A549 (cell line): ENCODE measurements around the gene SLC46A1. TPM values are rescaled to one million over a fixed set of nuclear protein-coding genes. Genes with fewer than 3 reads are reported as not detected.

Source experiments
- ATAC-seq, 2 experiments: fragments of 200-7000 bp in 1 of 2; fragments of >200 bp in 1 of 2; cut with Nextera tagmentation in 1 of 2; cut with Tn5 transposase in 1 of 2; 3 replicates each; pipeline versions ENCODE4 v1.8.0 to v1.9.1; 2018 to 2020; ENCODE audit warnings: mild to moderate bottlenecking in 1 of 2, moderate library complexity in 1 of 2
- CTCF ChIA-PET: fragments of 300-600 bp; sonication (Branson Sonifier 250); formaldehyde crosslinking; extraction: SDS; loops from one replicate; lab custom pipeline; 2021; ENCODE audit warnings: antibody characterized with exemption, inconsistent platforms; lab: Yijun Ruan, JAX
- POLR2A ChIA-PET: fragments of 350-600 bp; formaldehyde crosslinking; extraction: SDS; loops from one replicate; lab custom pipeline; 2021; ENCODE audit warnings: antibody characterized with exemption, inconsistent platforms; lab: Yijun Ruan, JAX
- DNase-seq, 2 experiments: peaks; one replicate each; pipeline versions ENCODE4 v3.0.0 to v3.0.0-alpha.2; 2011 to 2016; ENCODE audit warnings: low read depth in 1 of 2, low spot score in 1 of 2
- FAIRE-seq: peaks from 2 replicates; lab custom pipeline; 2011; peaks lifted over from hg19 to GRCh38; lab: Jason Lieb, UNC
- H3K27ac ChIP-seq, 2 experiments: fragments of >200 bp; sonication (Bioruptor Twin); formaldehyde crosslinking; 3 replicates each; pipeline ENCODE4 v1.5.1; 2016 to 2017
- H3K4me1 ChIP-seq: fragments of >200 bp; sonication (Bioruptor Twin); formaldehyde crosslinking; 3 replicates; pipeline ENCODE4 v1.6.1; 2016
- H3K4me2 ChIP-seq: fragments of >200 bp; sonication (Bioruptor Twin); formaldehyde crosslinking; 3 replicates; pipeline ENCODE4 v1.6.1; 2016
- H3K4me3 ChIP-seq: fragments of >200 bp; sonication (Bioruptor Twin); formaldehyde crosslinking; 3 replicates; pipeline ENCODE4 v1.5.1; 2016
- H3K9me3 ChIP-seq: fragments of >200 bp; sonication (Bioruptor Twin); formaldehyde crosslinking; 3 replicates; pipeline ENCODE4 v1.6.1; 2016
- ATOH8 ChIP-seq: fragments of 250-450 bp; sonication (Bioruptor Pico); IDR thresholded peaks from 2 replicates; pipeline ENCODE4 v1.5.0; 2020; ENCODE audit warnings: low read depth, mild to moderate bottlenecking, moderate library complexity
- BCL3 ChIP-seq: fragments of >200 bp; sonication (Bioruptor Twin); formaldehyde crosslinking; IDR thresholded peaks from 3 replicates; pipeline ENCODE4 v1.6.1; 2016
- E2F6 ChIP-seq: IDR thresholded peaks from 2 replicates; pipeline ENCODE4 v1.6.1; 2012; ENCODE audit warnings: low read depth, borderline replicate concordance
- FOSL2 ChIP-seq, 2 experiments: fragments of 450-650 bp in 1 of 2; fragments of >200 bp in 1 of 2; sonication (Bioruptor Twin) in 1 of 2; formaldehyde crosslinking; IDR thresholded peaks; 2 replicates each; pipeline versions ENCODE4 v1.5.0 to v1.6.1; 2016 to 2020; ENCODE audit warnings: mild to moderate bottlenecking in 1 of 2, moderate library complexity in 1 of 2
- HES2 ChIP-seq: fragments of >200 bp; sonication (Bioruptor Twin); formaldehyde crosslinking; IDR thresholded peaks from 2 replicates; pipeline ENCODE4 v1.6.1; 2016
- HEYL ChIP-seq: fragments of 250-450 bp; sonication (Bioruptor Pico); IDR thresholded peaks from 2 replicates; pipeline ENCODE4 v1.8.0; 2021; ENCODE audit warnings: mild to moderate bottlenecking, moderate library complexity
- HOXB13 ChIP-seq: fragments of 250-450 bp; sonication (Bioruptor Pico); IDR thresholded peaks from 2 replicates; pipeline ENCODE4 v1.5.0; 2020; ENCODE audit warnings: low read depth, mild to moderate bottlenecking, moderate library complexity
- JUN ChIP-seq, 2 experiments: fragments of >200 bp; sonication (Bioruptor Twin); formaldehyde crosslinking; IDR thresholded peaks; 2 replicates in 1 of 2; 3 replicates in 1 of 2; pipeline ENCODE4 v1.6.1; 2016 to 2017
- MAFK ChIP-seq: fragments of 450-650 bp; IDR thresholded peaks from 2 replicates; pipeline ENCODE4 v1.6.1; 2014; ENCODE audit not compliant: partially characterized antibody
- MAZ ChIP-seq: fragments of 150-350 bp; IDR thresholded peaks from 2 replicates; pipeline ENCODE4 v1.6.1; 2014; ENCODE audit warnings: antibody characterized with exemption, low read depth, low read length, borderline replicate concordance
- MYC ChIP-seq: IDR thresholded peaks from 2 replicates; pipeline ENCODE4 v1.6.1; 2012; ENCODE audit warnings: mild to moderate bottlenecking, inconsistent platforms, low read length, improper control_type of control experiment, borderline replicate concordance
- NR3C1 ChIP-seq: fragments of >200 bp; sonication (Bioruptor Twin); formaldehyde crosslinking; IDR thresholded peaks from 3 replicates; pipeline ENCODE4 v1.6.1; 2017
- POLR2A ChIP-seq: IDR thresholded peaks from 2 replicates; pipeline ENCODE4 v1.6.1; 2012; ENCODE audit warnings: mild to moderate bottlenecking, low read length
- RARB ChIP-seq: fragments of 250-450 bp; sonication (Bioruptor Pico); IDR thresholded peaks from 2 replicates; pipeline ENCODE4 v1.8.0; 2021; ENCODE audit warnings: mild to moderate bottlenecking, moderate library complexity
- RCOR1 ChIP-seq: fragments of 150-350 bp; IDR thresholded peaks from 2 replicates; pipeline ENCODE4 v1.6.1; 2014; ENCODE audit warnings: antibody characterized with exemption, low read length, low read depth
- TFCP2L1 ChIP-seq: fragments of 250-450 bp; sonication (Bioruptor Pico); IDR thresholded peaks from 2 replicates; pipeline ENCODE4 v1.5.0; 2021; ENCODE audit warnings: mild to moderate bottlenecking
- USF2 ChIP-seq: fragments of 450-650 bp; IDR thresholded peaks from 2 replicates; pipeline ENCODE4 v1.6.1; 2014; ENCODE audit warnings: antibody characterized with exemption
- ZC3H11A ChIP-seq: fragments of 450-650 bp; IDR thresholded peaks from 2 replicates; pipeline ENCODE4 v1.6.1; 2014; ENCODE audit warnings: antibody characterized with exemption, mild to moderate bottlenecking
- ZSCAN20 ChIP-seq: fragments of 250-450 bp; sonication (Bioruptor Pico); IDR thresholded peaks from 2 replicates; pipeline ENCODE4 v1.8.0; 2022; ENCODE audit warnings: mild to moderate bottlenecking, moderate library complexity
- WGBS: methylation state at CpG from one replicate; pipeline ENCODE4 v1.1.6; 2017; ENCODE audit errors: missing lambda C conversion rate; 5-methylcytosine and 5-hydroxymethylcytosine counted together
- polyA plus RNA-seq, 4 experiments: library from polyadenylated mRNA; depleted of rRNA in 3 of 4; stranded (reverse); fragments of >200 nt; fragmentation: RNase III in 1 of 4; extraction: RNeasy Plus Mini Kit Qiagen cat#74134 plus additional on column Dnase treatment in 1 of 4; gene quantifications; 2 replicates in 3 of 4; 3 replicates in 1 of 4; pipeline ENCODE4 v1.2.3, GENCODE V29; 2011 to 2017
- TF ChIP-seq, protein P1 (sequence below): IDR thresholded peaks from 2 replicates; pipeline ENCODE4 v1.6.1; 2012
- TF ChIP-seq, protein P2 (sequence below): fragments of 200-600 bp; sonication (generic); IDR thresholded peaks from 2 replicates; pipeline ENCODE4 v1.6.1; 2016; ENCODE audit warnings: antibody characterized with exemption, mild to moderate bottlenecking, moderate library complexity

SLC46A1 gene
- polyA plus RNA-seq, 2 of the 4 experiments (the other 2 are of a cell fraction) = 12.8 to 23.7 TPM

- POLR2A ChIA-PET = no interaction called here
- ATAC-seq (no peak), FAIRE-seq (no peak), DNase-seq (no peak)
- TF ChIP-seq HES2 = no peak
- no peak for TF ChIP-seq E2F6
- no peak for TF ChIP-seq MAZ
- no peak for TF ChIP-seq HOXB13
- no peak for TF ChIP-seq ZC3H11A
- TF ChIP-seq NR3C1 = no peak
- Histone ChIP-seq H3K27ac (no peak overlapping the region), H3K4me1 (no peaks in the 10 kb centered on the region), H3K4me2 (no peak overlapping the region), H3K9me3 (no peaks in the 10 kb centered on the region), H3K4me3 (no peak overlapping the region)
- CTCF ChIA-PET = interaction anchor here (1.3 kb wide), 1 partner anchor 128 kb away, joined by 3 read pairs; no protein-coding TSS in a partner anchor
- 79% methylated on average over 3 of the region's 3 CpGs for WGBS
These were observed 6.1 kb upstream of the SLC46A1 start for GRCh38 chr17:28412099-28412498.

DNA sequence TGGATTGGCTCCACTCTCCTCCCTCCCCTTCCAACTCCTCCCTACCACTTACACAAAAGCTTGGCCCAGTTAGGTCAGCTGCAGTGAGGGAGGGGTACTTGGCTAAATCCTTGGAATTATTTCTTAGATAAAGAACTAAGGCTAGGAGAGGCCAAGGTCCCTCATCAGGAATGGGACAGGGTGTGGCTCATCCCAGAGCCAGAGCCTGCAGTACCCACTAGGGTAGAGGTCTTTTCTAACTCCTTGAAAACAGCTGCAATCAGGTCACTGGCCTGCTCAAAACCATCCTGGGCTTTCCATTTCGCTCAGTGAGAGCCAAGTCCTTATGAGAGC lies 1.9 kb upstream of the SLC46A1 start:
- H3K4me1 ChIP-seq = peaks cover 15% of the 10 kb centered on the region
- TF ChIP-seq RCOR1 = no peak
- TF ChIP-seq, protein P1, sequence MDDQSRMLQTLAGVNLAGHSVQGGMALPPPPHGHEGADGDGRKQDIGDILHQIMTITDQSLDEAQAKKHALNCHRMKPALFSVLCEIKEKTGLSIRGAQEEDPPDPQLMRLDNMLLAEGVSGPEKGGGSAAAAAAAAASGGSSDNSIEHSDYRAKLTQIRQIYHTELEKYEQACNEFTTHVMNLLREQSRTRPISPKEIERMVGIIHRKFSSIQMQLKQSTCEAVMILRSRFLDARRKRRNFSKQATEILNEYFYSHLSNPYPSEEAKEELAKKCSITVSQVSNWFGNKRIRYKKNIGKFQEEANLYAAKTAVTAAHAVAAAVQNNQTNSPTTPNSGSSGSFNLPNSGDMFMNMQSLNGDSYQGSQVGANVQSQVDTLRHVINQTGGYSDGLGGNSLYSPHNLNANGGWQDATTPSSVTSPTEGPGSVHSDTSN = no peak
- no peak for TF ChIP-seq POLR2A
- no peak for TF ChIP-seq ZSCAN20
- no peak for TF ChIP-seq MAZ
- no peak for TF ChIP-seq HEYL (CRISPR knock-in tag)
- no peak for TF ChIP-seq MYC
- no peak for TF ChIP-seq BCL3
- no peak for TF ChIP-seq TFCP2L1 (CRISPR knock-in tag)
- no peak for TF ChIP-seq HOXB13
- TF ChIP-seq JUN (IDR thresholded peaks at IDR 0.05) = no peak
- no peak for TF ChIP-seq USF2
- FAIRE-seq (no peak), DNase-seq (no peak), ATAC-seq (no peak)
- WGBS = 79% methylated on average over 1 of the region's 1 CpG
- ChIA-PET POLR2A (no interaction called here), CTCF (interaction anchor here (0.6 to 5.6 kb wide), 4 partner anchors 8 to 37 kb away, joined by 3 to 53 read pairs (median 4); partner anchors contain the start of genes SARM1 and VTN)
- H3K27ac ChIP-seq = no peak overlapping the region
- H3K9me3 ChIP-seq = no peaks in the 10 kb centered on the region
- H3K4me2 ChIP-seq = no peak overlapping the region
- no peak overlapping the region for H3K4me3 ChIP-seq

DNA sequence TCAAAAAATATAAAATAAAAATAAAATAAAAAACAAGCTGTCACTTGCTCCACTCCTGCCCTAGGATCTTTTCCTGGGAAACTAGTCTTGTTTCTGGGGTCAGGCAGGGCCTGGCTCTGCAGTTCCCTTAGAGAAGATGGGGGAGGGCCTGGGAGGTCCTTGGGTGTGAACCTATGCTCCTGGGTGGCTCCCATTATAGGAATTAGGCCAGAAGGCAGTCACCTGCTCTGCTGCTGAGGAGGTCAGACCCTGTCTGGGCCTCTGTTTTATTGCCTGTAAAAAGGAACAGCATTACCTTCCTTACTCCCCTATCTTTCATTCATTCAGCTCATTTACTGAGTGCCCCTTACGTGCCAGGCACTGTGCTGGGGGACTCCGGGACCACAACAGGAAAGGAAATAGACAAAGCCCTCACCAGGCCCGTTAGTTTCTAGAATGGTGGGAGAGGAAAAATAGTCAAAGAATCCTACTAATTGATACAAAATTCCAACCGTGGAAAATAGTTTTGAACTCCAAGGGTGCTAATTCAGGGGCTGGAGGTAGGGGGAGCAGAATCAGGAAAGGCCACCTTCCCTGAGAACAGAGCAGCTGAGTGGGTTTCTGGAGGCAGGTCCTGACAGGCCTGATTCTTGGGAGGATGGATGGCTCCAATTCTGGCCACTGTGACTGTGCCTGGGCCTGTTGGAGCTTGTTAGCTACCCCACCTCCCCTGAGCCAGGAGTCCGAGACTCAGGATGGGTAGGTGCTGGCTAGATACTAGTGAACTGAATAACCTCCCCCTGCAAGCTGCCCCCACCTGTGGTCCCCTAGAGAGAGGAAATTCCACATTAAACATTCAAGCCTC lies 1.3 kb upstream of the SLC46A1 start:
- ATAC-seq = no peak
- POLR2A ChIA-PET = interaction anchor here (0.6 to 1.0 kb wide), 2 partner anchors 9 to 15 kb away, joined by 3 to 5 read pairs; no protein-coding TSS in a partner anchor
- H3K9me3 ChIP-seq = no peaks in the 10 kb centered on the region
- H3K4me2 ChIP-seq = no peak overlapping the region
- peaks cover 15% of the 10 kb centered on the region for H3K4me1 ChIP-seq
- CTCF ChIA-PET = interaction anchor here (0.6 to 5.6 kb wide), 5 partner anchors 8 to 139 kb away, joined by 3 to 53 read pairs (median 3); partner anchors contain the start of genes SARM1 and VTN
- DNase-seq = no peak
- no peak overlapping the region for H3K27ac ChIP-seq
- FAIRE-seq = no peak
- WGBS = 87% methylated on average over 5 of the region's 5 CpGs
- H3K4me3 ChIP-seq = no peak overlapping the region
- no peak for TF ChIP-seq ZC3H11A
- TF ChIP-seq HOXB13 = no peak
- TF ChIP-seq ATOH8 (CRISPR knock-in tag) = no peak
- TF ChIP-seq, protein P2, sequence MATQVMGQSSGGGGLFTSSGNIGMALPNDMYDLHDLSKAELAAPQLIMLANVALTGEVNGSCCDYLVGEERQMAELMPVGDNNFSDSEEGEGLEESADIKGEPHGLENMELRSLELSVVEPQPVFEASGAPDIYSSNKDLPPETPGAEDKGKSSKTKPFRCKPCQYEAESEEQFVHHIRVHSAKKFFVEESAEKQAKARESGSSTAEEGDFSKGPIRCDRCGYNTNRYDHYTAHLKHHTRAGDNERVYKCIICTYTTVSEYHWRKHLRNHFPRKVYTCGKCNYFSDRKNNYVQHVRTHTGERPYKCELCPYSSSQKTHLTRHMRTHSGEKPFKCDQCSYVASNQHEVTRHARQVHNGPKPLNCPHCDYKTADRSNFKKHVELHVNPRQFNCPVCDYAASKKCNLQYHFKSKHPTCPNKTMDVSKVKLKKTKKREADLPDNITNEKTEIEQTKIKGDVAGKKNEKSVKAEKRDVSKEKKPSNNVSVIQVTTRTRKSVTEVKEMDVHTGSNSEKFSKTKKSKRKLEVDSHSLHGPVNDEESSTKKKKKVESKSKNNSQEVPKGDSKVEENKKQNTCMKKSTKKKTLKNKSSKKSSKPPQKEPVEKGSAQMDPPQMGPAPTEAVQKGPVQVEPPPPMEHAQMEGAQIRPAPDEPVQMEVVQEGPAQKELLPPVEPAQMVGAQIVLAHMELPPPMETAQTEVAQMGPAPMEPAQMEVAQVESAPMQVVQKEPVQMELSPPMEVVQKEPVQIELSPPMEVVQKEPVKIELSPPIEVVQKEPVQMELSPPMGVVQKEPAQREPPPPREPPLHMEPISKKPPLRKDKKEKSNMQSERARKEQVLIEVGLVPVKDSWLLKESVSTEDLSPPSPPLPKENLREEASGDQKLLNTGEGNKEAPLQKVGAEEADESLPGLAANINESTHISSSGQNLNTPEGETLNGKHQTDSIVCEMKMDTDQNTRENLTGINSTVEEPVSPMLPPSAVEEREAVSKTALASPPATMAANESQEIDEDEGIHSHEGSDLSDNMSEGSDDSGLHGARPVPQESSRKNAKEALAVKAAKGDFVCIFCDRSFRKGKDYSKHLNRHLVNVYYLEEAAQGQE = no peak
- TF ChIP-seq RARB (CRISPR knock-in tag) = no peak
- TF ChIP-seq MAFK = no peak
- TF ChIP-seq FOSL2 (IDR thresholded peaks at IDR 0.05) = no peak
- TF ChIP-seq FOSL2 (CRISPR knock-in tag; IDR thresholded peaks at IDR 0.05) = no peak
- no peak for TF ChIP-seq BCL3
